ENCODE results near the gene CSAD. TPM values are rescaled to one million over a fixed set of nuclear protein-coding genes. Genes with fewer than 3 reads are reported as not detected.

CSAD gene
- total and polyA plus RNA-seq, 2 of the 13 experiments (the other 11 are each of a cell fraction or from before 2014, with no cell fraction given) = 7.2 to 23.5 TPM

DNA sequence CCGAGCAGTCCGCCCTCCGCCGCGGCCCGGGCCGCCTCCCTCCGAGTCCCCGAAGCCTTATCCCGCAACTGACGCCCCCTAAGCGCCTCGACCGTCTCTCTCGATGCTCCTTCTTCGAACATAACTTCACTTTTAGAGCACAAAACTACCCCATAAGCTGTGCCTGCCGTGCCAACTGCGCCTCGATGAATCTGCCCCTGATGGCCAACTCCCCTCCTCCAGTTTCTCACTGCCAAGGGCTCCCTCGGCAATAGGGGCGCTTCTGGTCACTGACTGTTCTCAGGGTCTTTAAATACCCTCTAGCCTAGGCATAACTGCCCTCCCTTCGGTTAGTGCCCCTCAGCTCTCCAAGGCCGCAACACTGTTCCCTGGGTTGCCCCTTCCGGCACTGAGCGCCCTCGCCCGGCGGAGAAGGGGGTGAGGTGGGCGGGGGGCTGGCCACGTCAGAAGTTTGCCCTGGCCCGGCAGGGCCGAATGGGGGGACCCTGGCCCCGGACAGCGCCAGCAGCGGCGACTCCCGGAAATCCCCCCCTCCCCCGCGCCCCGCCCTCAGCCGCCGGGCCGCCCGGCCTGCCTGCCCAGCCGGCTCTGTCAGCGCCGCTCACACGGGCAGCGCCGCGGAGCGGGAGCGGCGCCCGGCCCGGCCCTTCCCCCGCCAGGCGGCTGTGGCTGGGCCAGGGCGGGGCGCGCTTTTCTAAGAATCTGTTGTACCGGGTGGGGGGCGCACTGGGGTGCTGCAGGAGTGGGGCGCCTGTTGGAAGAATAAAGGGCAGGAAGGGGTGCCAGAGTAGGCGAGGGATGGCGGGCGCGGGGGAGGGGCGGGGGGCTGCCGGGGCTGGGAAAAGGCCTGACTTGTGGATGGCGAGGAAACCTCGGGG is 40.7 kb upstream of the CSAD start (continued):
- TF ChIP-seq, protein P1, sequence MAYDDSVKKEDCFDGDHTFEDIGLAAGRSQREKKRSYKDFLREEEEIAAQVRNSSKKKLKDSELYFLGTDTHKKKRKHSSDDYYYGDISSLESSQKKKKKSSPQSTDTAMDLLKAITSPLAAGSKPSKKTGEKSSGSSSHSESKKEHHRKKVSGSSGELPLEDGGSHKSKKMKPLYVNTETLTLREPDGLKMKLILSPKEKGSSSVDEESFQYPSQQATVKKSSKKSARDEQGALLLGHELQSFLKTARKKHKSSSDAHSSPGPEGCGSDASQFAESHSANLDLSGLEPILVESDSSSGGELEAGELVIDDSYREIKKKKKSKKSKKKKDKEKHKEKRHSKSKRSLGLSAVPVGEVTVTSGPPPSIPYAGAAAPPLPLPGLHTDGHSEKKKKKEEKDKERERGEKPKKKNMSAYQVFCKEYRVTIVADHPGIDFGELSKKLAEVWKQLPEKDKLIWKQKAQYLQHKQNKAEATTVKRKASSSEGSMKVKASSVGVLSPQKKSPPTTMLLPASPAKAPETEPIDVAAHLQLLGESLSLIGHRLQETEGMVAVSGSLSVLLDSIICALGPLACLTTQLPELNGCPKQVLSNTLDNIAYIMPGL (CRISPR knock-in tag; IDR thresholded peaks at IDR 0.05; ENCODE audit: borderline replicate concordance in 1 of 2, low read depth in 1 of 2) = peak in 1 of 2 experiments; percentile 64; a peak in 1 of 4 replicates
- TF ChIP-seq NKX3-1 (CRISPR knock-in tag; IDR thresholded peaks at IDR 0.05) (no peak), ARID4A (CRISPR knock-in tag; IDR thresholded peaks at IDR 0.05; ENCODE audit: borderline replicate concordance) (peak; percentile 60; the same call in 1 of the 2 replicates)
- TF ChIP-seq, protein P2, sequence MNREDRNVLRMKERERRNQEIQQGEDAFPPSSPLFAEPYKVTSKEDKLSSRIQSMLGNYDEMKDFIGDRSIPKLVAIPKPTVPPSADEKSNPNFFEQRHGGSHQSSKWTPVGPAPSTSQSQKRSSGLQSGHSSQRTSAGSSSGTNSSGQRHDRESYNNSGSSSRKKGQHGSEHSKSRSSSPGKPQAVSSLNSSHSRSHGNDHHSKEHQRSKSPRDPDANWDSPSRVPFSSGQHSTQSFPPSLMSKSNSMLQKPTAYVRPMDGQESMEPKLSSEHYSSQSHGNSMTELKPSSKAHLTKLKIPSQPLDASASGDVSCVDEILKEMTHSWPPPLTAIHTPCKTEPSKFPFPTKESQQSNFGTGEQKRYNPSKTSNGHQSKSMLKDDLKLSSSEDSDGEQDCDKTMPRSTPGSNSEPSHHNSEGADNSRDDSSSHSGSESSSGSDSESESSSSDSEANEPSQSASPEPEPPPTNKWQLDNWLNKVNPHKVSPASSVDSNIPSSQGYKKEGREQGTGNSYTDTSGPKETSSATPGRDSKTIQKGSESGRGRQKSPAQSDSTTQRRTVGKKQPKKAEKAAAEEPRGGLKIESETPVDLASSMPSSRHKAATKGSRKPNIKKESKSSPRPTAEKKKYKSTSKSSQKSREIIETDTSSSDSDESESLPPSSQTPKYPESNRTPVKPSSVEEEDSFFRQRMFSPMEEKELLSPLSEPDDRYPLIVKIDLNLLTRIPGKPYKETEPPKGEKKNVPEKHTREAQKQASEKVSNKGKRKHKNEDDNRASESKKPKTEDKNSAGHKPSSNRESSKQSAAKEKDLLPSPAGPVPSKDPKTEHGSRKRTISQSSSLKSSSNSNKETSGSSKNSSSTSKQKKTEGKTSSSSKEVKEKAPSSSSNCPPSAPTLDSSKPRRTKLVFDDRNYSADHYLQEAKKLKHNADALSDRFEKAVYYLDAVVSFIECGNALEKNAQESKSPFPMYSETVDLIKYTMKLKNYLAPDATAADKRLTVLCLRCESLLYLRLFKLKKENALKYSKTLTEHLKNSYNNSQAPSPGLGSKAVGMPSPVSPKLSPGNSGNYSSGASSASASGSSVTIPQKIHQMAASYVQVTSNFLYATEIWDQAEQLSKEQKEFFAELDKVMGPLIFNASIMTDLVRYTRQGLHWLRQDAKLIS (CRISPR knock-in tag; IDR thresholded peaks at IDR 0.05) = no peak
- TF ChIP-seq, protein P3, sequence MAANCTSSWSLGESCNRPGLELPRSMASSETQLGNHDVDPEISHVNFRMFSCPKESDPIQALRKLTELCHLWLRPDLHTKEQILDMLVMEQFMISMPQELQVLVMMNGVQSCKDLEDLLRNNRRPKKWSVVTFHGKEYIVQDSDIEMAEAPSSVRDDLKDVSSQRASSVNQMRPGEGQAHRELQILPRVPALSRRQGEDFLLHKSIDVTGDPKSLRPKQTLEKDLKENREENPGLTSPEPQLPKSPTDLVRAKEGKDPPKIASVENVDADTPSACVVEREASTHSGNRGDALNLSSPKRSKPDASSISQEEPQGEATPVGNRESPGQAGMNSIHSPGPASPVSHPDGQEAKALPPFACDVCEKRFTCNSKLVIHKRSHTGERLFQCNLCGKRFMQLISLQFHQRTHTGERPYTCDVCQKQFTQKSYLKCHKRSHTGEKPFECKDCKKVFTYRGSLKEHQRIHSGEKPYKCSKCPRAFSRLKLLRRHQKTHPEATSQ (CRISPR knock-in tag; IDR thresholded peaks at IDR 0.05; ENCODE audit: borderline replicate concordance) = no peak

Measured in HepG2 (cell line).